B cell (primary cell): Measurements from ENCODE around the gene ACSBG1. TPM values are rescaled to one million over a fixed set of nuclear protein-coding genes. Genes with fewer than 3 reads are reported as not detected.

Experiments
- ATAC-seq: fragments of 200-7000 bp; cut with Tn5 transposase; one replicate; pipeline ENCODE4 v1.10.0; 2021; ENCODE audit warnings: low read depth, mild to moderate bottlenecking, moderate number of reproducible peaks, moderate library complexity
- CTCF ChIA-PET: fragments of 350-600 bp; sonication (Branson Sonifier 250); formaldehyde crosslinking; loops from one replicate; lab custom pipeline; 2021; ENCODE audit warnings: antibody characterized with exemption, inconsistent platforms; lab: Charles Lee
- POLR2A ChIA-PET: fragments of 350-600 bp; sonication (Branson Sonifier 250); formaldehyde crosslinking; loops from one replicate; lab custom pipeline; 2021; ENCODE audit warnings: antibody characterized with exemption; lab: Charles Lee
- DNase-seq: peaks from one replicate; pipeline ENCODE4 v3.0.0; 2013
- H2AFZ ChIP-seq: 2 replicates; pipeline ENCODE4 v1.6.1; 2012; ENCODE audit warnings: mild to moderate bottlenecking, low read depth, low read length; ENCODE audit not compliant: insufficient read depth, poor library complexity, severe bottlenecking
- H3K27ac ChIP-seq, 2 donors: 1 replicate in 1 of 2; 2 replicates in 1 of 2; pipeline ENCODE4 v1.5.1; 2012 to 2013; ENCODE audit warnings: low read length in 2 of 2, mild to moderate bottlenecking in 2 of 2, moderate library complexity in 1 of 2
- H3K27me3 ChIP-seq, 4 experiments: fragments of 200-600 bp in 1 of 4; sonication (generic) in 1 of 4; replicated peaks in 1 of 4; 1 replicate in 2 of 4; 2 replicates in 2 of 4; pipeline versions ENCODE4 v1.6.1 to v1.7.0; 2013 to 2016; ENCODE audit warnings: low read length in 3 of 4, mild to moderate bottlenecking in 2 of 4, mixed read lengths in 1 of 4, moderate library complexity in 1 of 4; ENCODE audit not compliant: insufficient read depth in 4 of 4, control insufficient read depth in 3 of 4; ENCODE audit errors: control extremely low read depth in 1 of 4
- H3K36me3 ChIP-seq, 2 experiments: replicated peaks in 1 of 2; 1 replicate in 1 of 2; 2 replicates in 1 of 2; pipeline versions ENCODE4 v1.6.1 to v1.7.1; 2013; ENCODE audit warnings: low read length in 1 of 2; ENCODE audit not compliant: insufficient read depth in 2 of 2, control insufficient read depth in 1 of 2; ENCODE audit errors: control extremely low read depth in 1 of 2, extremely low read depth in 1 of 2
- H3K4me1 ChIP-seq, 2 donors: fragments of 200-600 bp in 1 of 2; sonication (generic) in 1 of 2; 1 replicate in 1 of 2; 2 replicates in 1 of 2; pipeline versions ENCODE4 v1.5.1 to v1.6.1; 2013 to 2017; ENCODE audit warnings: low read length in 2 of 2; ENCODE audit not compliant: control insufficient read depth in 2 of 2, insufficient read depth in 2 of 2
- H3K4me2 ChIP-seq: replicated peaks from 2 replicates; pipeline ENCODE3; 2012; ENCODE audit warnings: mild to moderate bottlenecking, low read depth, low read length; ENCODE audit not compliant: poor library complexity, severe bottlenecking
- H3K4me3 ChIP-seq, 5 experiments: fragments of 200-600 bp in 1 of 5; sonication (generic) in 1 of 5; 1 replicate in 3 of 5; 2 replicates in 2 of 5; pipeline versions ENCODE4 v1.5.1 to v1.7.0; 2011 to 2016; ENCODE audit warnings: low read length in 4 of 5, mild to moderate bottlenecking in 4 of 5, low read depth in 2 of 5, control low read depth in 1 of 5, moderate library complexity in 1 of 5; ENCODE audit not compliant: insufficient read depth in 1 of 5; ENCODE audit errors: control extremely low read depth in 1 of 5, extremely low read depth in 1 of 5
- H3K79me2 ChIP-seq: fragments of 200-600 bp; sonication (generic); one replicate; pipeline ENCODE4 v1.6.0; 2016; ENCODE audit warnings: low read length; ENCODE audit not compliant: control insufficient read depth, insufficient read depth
- H3K9ac ChIP-seq: fragments of 200-600 bp; sonication (generic); 2 replicates; pipeline ENCODE4 v1.6.1; 2017; ENCODE audit warnings: mild to moderate bottlenecking, low read length, moderate library complexity
- H3K9me3 ChIP-seq, 3 donors: one replicate each; pipeline versions ENCODE4 v1.6.1 to v1.7.1; 2013; ENCODE audit warnings: low read length in 2 of 3; ENCODE audit not compliant: control insufficient read depth in 2 of 3, insufficient read depth in 1 of 3; ENCODE audit errors: control extremely low read depth in 1 of 3
- H4K20me1 ChIP-seq: 2 replicates; pipeline ENCODE4 v1.6.0; 2012; ENCODE audit warnings: mild to moderate bottlenecking, low read length; ENCODE audit not compliant: insufficient read depth, control insufficient read depth, poor library complexity, severe bottlenecking
- H3K27ac Mint-ChIP-seq: one replicate; pipeline ENCODE4 v1.8.0; 2021; ENCODE audit warnings: mixed read lengths
- H3K27me3 Mint-ChIP-seq: one replicate; pipeline ENCODE4 v1.8.0; 2021; ENCODE audit warnings: mixed read lengths
- H3K4me1 Mint-ChIP-seq: one replicate; pipeline ENCODE4 v1.8.0; 2021; ENCODE audit warnings: mixed read lengths
- H3K4me3 Mint-ChIP-seq: one replicate; pipeline ENCODE4 v1.8.0; 2021; ENCODE audit warnings: mixed read lengths
- H3K9me3 Mint-ChIP-seq: one replicate; pipeline ENCODE4 v1.8.0; 2022; ENCODE audit warnings: mixed read lengths; ENCODE audit not compliant: insufficient read depth
- CTCF ChIP-seq: fragments of 200-600 bp; IDR thresholded peaks from one replicate; pipeline ENCODE4 v1.8.0; 2022; ENCODE audit warnings: antibody characterized with exemption, mild to moderate bottlenecking
- EZH2 ChIP-seq: IDR thresholded peaks from 2 replicates; pipeline ENCODE4 v1.6.1; 2012; ENCODE audit warnings: borderline replicate concordance, low read depth, mild to moderate bottlenecking, moderate library complexity, low read length; ENCODE audit not compliant: insufficient read depth, poor library complexity, severe bottlenecking
- WGBS: methylation state at CpG from one replicate; pipeline ENCODE4 v1.1.5; 2013; ENCODE audit warnings: missing lambda C conversion rate; ENCODE audit not compliant: insufficient coverage; 5-methylcytosine and 5-hydroxymethylcytosine counted together
- intact Hi-C: fragments of 100-400 bp; cut with micrococcal nuclease; formaldehyde crosslinking; loops from one replicate; pipeline ENCODE4 v1.10.0; 2022
- polyA plus RNA-seq: library from polyadenylated mRNA; depleted of rRNA; stranded (reverse); fragments of >200 nt; gene quantifications from 2 replicates; pipeline ENCODE4 v1.2.3, GENCODE V29; 2012
- total RNA-seq, 2 donors: library from RNA; stranded (reverse); fragments of 120-200 nt in 1 of 2; gene quantifications; 1 replicate in 1 of 2; 2 replicates in 1 of 2; pipeline versions ENCODE4 v1.2.3 to v1.2.4, GENCODE V29; 2013 to 2022

The ACSBG1 gene
- total and polyA plus RNA-seq, 2 donors (not counting 1 experiment from before 2014, with no cell fraction given), result 0.03 to 0.07 TPM

DNA sequence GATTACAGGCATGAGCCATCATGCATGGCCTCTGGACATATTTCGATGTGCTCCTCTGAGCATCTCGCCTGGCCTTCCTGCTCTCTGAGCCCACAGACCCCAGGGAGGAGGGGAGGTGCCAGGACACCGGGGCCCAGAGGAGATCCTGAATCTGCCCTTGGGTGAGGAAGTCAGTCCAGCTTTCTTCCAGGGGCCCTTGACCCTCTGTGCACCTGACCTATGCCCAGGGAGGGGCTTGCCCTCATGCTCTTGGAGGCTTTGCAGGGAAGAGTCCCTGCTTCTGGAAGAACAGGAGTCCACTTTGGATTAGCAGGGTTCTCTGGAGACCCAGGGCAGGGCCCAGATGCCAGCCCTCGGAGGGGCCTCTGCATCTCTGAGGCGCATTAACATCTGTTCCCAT is 1.4 kb downstream of the ACSBG1 start:
- Mint-ChIP-seq H3K9me3 (no peaks in the 10 kb centered on the region), H3K4me1 (no peaks in the 10 kb centered on the region), H3K27me3 (peaks cover 11% of the 10 kb centered on the region), H3K4me3 (no peak overlapping the region), H3K27ac (no peak overlapping the region)
- H3K79me2 ChIP-seq, result no peaks in the 10 kb centered on the region
- CTCF ChIA-PET, result interaction anchor here (0.9 to 1.5 kb wide), 3 partner anchors 8 to 38 kb away, joined by 3 read pairs; no protein-coding TSS in a partner anchor
- intact Hi-C loops, result no loop called here
- whole genome bisulfite sequencing, result 74% methylated on average over 5 of the region's 5 CpGs
- ATAC-seq (no peak), DNase-seq (no peak)
- no peak overlapping the region for H3K4me3 ChIP-seq
- TF ChIP-seq CTCF (no peak), EZH2 (no peak)
- POLR2A ChIA-PET, result no interaction called here
- H3K36me3 ChIP-seq, result no peaks in the 10 kb centered on the region
- H4K20me1 ChIP-seq, result no peaks in the 10 kb centered on the region
- no peak overlapping the region for H3K4me2 ChIP-seq
- no peak overlapping the region for H3K27ac ChIP-seq
- no peaks in the 10 kb centered on the region for H3K9me3 ChIP-seq
- no peaks in the 10 kb centered on the region for H3K4me1 ChIP-seq
- H3K9ac ChIP-seq, result no peak overlapping the region
- H2AFZ ChIP-seq, result no peak overlapping the region
- H3K27me3 ChIP-seq, result peaks cover 0 to 3% (median 0%) of the 10 kb centered on the region in 4 experiments

- Mint-ChIP-seq H3K4me1 (no peaks in the 10 kb centered on the region), H3K27ac (no peak overlapping the region), H3K4me3 (no peak overlapping the region), H3K9me3 (no peaks in the 10 kb centered on the region), H3K27me3 (peaks cover 7% of the 10 kb centered on the region)
- Histone ChIP-seq H3K36me3 (no peaks in the 10 kb centered on the region), H2AFZ (no peak overlapping the region), H3K27ac (no peak overlapping the region), H4K20me1 (no peaks in the 10 kb centered on the region), H3K4me3 (no peak overlapping the region), H3K9me3 (no peaks in the 10 kb centered on the region), H3K79me2 (no peaks in the 10 kb centered on the region), H3K4me2 (no peak overlapping the region), H3K27me3 (peaks cover 0 to 3% (median 0%) of the 10 kb centered on the region in 4 experiments), H3K9ac (no peak overlapping the region), H3K4me1 (no peaks in the 10 kb centered on the region)
- DNase-seq (no peak), ATAC-seq (no peak)
- POLR2A ChIA-PET, result no interaction called here
- CTCF ChIA-PET, result no interaction called here
- TF ChIP-seq CTCF (no peak), EZH2 (no peak)
- intact Hi-C loops, result no loop called here
- WGBS, result 92% methylated on average over 15 of the region's 17 CpGs
Observed at GRCh38 chr15:78229431-78230406, 4.6 kb downstream of the ACSBG1 start.
